ENCODE results near the gene DCLRE1B. TPM values are rescaled to one million over a fixed set of nuclear protein-coding genes. Genes with fewer than 3 reads are reported as not detected.

DCLRE1B gene
- total and polyA plus RNA-seq, 9 of the 15 experiments (the other 6 are each of a cell fraction or from before 2014, with no cell fraction given) = 10.6 to 28.8 (median 17.2) TPM

DNA sequence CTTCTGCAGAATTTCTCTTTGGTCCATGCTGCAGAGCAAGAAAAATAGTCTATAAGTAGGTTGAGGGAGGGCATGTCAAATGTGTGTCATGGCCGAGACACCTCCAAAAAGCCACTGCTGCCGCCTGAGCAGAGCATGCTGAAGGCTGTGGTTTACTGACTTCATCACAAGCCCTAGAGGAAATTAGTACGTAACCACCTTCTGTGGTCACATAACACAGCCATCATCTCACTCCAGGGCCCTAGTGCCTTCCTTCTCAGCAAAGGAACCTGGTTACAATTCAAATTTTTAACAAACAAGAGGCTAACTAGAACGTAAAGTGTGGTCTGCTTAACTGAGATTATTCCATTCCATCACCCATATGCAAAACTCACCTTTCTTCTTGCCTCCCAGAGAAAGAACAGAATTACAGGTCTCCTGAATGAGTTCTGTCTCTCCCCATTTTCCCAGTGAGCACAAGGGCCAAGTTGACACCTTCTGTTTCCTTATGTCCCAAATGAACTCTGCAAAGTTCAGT is 33.5 kb upstream of the DCLRE1B start, which contains the start of gene PTPN22 (continued):
- no peak for TF ChIP-seq MXI1 (IDR thresholded peaks at IDR 0.05; ENCODE audit: low read depth, low read length)
- no peak for TF ChIP-seq TCF7L2 (IDR thresholded peaks at IDR 0.05; ENCODE audit: low read depth, low read length)
- TF ChIP-seq, protein P1, sequence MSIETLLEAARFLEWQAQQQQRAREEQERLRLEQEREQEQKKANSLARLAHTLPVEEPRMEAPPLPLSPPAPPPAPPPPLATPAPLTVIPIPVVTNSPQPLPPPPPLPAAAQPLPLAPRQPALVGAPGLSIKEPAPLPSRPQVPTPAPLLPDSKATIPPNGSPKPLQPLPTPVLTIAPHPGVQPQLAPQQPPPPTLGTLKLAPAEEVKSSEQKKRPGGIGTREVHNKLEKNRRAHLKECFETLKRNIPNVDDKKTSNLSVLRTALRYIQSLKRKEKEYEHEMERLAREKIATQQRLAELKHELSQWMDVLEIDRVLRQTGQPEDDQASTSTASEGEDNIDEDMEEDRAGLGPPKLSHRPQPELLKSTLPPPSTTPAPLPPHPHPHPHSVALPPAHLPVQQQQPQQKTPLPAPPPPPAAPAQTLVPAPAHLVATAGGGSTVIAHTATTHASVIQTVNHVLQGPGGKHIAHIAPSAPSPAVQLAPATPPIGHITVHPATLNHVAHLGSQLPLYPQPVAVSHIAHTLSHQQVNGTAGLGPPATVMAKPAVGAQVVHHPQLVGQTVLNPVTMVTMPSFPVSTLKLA (conservative IDR thresholded peaks at IDR 0.05) = no peak
- no peak for TF ChIP-seq C11orf30 (IDR thresholded peaks at IDR 0.05; ENCODE audit: low read depth)
- TF ChIP-seq ZNF347 (CRISPR knock-in tag; IDR thresholded peaks at IDR 0.05; ENCODE audit: low read depth) = no peak
- no peak for TF ChIP-seq KLF1 (tag; IDR thresholded peaks at IDR 0.05)
- TF ChIP-seq TSC22D4 (tag; IDR thresholded peaks at IDR 0.05) = no peak
- TF ChIP-seq TAF9B (IDR thresholded peaks at IDR 0.05; ENCODE audit: partially characterized antibody) = no peak
- no peak for TF ChIP-seq EWSR1 (IDR thresholded peaks at IDR 0.05; ENCODE audit: borderline replicate concordance, low read depth, partially characterized antibody)
- TF ChIP-seq FOXJ3 (CRISPR knock-in tag; IDR thresholded peaks at IDR 0.05) = no peak
- TF ChIP-seq ZNF584 (CRISPR knock-in tag; IDR thresholded peaks at IDR 0.05; ENCODE audit: low read depth) = peak; percentile 55; the same call in 1 of the 2 replicates
- TF ChIP-seq, protein P2, sequence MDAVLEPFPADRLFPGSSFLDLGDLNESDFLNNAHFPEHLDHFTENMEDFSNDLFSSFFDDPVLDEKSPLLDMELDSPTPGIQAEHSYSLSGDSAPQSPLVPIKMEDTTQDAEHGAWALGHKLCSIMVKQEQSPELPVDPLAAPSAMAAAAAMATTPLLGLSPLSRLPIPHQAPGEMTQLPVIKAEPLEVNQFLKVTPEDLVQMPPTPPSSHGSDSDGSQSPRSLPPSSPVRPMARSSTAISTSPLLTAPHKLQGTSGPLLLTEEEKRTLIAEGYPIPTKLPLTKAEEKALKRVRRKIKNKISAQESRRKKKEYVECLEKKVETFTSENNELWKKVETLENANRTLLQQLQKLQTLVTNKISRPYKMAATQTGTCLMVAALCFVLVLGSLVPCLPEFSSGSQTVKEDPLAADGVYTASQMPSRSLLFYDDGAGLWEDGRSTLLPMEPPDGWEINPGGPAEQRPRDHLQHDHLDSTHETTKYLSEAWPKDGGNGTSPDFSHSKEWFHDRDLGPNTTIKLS (IDR thresholded peaks at IDR 0.05; ENCODE audit: borderline replicate concordance, low read depth) = no peak
- no peak for TF ChIP-seq FOXJ2 (tag; IDR thresholded peaks at IDR 0.05)
- no peak for TF ChIP-seq POLR2H (tag; IDR thresholded peaks at IDR 0.05; ENCODE audit: low read depth)
- no peak for TF ChIP-seq POLR3G (IDR thresholded peaks at IDR 0.05; ENCODE audit: extremely low read depth, insufficient read length, insufficient replicate concordance)
- no peak for TF ChIP-seq ZNF311 (CRISPR knock-in tag; IDR thresholded peaks at IDR 0.05)
- no peak for TF ChIP-seq POLR2B (IDR thresholded peaks at IDR 0.05; ENCODE audit: low read depth, partially characterized antibody)
- TF ChIP-seq SIX5 (IDR thresholded peaks at IDR 0.05; ENCODE audit: borderline replicate concordance in 1 of 2, insufficient read depth in 1 of 2, low read depth in 1 of 2, low read length in 2 of 2) = no peak
- TF ChIP-seq NCOA4 (IDR thresholded peaks at IDR 0.05; ENCODE audit: partially characterized antibody) = no peak
- no peak for TF ChIP-seq ETS2 (tag; IDR thresholded peaks at IDR 0.05; ENCODE audit: borderline replicate concordance, poor library complexity, severe bottlenecking)
- TF ChIP-seq, protein P3, sequence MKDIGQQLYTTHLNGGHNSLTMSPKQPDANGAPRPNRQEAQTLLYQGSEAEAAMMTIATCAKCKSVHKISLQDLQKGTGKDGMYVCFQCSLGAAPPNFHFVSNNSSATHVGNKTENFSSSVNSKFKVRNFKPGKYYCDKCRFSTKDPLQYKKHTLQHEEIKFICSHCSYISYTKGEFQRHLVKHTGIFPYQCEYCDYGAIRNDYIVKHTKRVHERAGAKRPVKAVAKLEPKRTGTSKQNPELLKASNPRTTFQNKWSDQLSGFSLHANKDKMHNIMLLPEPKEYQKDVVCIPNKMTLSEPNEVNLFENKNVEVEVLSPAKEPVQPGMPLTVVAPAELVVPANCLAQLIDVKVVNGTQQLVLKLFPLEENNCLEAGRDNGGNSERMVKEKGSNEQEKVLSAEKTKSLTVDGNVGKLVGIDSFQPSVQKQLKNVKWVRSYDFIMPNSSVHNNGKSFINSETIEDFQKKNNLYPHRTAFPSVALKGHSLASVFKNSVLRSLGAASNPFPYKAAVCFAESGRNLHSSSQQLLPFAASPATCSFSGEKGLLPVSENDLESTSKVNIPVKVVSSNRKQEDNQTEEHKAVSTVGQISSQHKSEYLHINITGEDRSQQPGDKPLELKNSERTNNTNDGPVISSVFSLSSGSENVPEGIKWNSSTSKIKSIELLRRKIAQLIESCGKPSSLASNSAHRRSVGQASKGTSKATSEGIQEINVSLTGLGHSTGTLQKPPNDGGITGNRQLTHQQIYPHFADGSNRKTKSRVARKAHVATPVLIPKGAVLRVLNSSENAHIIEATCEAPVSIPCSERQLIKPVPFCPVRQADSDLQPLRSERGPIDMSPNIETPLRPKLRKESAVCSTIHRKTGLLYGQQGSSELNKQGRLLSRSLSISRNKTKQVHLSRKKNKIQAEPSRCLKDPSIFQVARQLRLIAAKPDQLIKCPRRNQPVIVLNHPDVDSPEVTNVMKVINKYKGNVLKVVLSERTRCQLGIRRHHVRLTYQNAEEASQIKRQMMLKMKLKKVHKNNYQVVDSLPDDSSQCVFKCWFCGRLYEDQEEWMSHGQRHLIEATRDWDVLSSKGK (CRISPR knock-in tag; IDR thresholded peaks at IDR 0.05) = peak; percentile 36; the same call in 1 of the 2 replicates

Measured in K562 (cell line).